ENCODE results near the gene CINP. TPM values are rescaled to one million over a fixed set of nuclear protein-coding genes. Genes with fewer than 3 reads are reported as not detected.

CINP gene
- total RNA-seq, 1 experiment from 2014 or later, result 54.6 TPM

GRCh38 chr14:102392506-102392905 lies 29.8 kb upstream of the CINP start:
- no peak overlapping the region for H2AFZ ChIP-seq
- no peaks in the 10 kb centered on the region for H4K20me1 ChIP-seq (ENCODE audit: insufficient read depth)
- POLR2A ChIA-PET (ENCODE audit: unreplicated experiment), result interaction anchor here (0.6 kb wide), 1 partner anchor 1136 kb away, joined by 5 read pairs; the partner anchor contains the start of gene TRMT61A
- TF ChIP-seq EZH2 (IDR thresholded peaks at IDR 0.05; ENCODE audit: low read depth), result no peak
- TF ChIP-seq CTCF (conservative IDR thresholded peaks at IDR 0.05), result no peak
- CTCF ChIA-PET, result interaction anchor here (0.5 kb wide), 1 partner anchor 68 kb away, joined by 4 read pairs; no protein-coding TSS in a partner anchor
- no peaks in the 10 kb centered on the region for H3K27me3 ChIP-seq (ENCODE audit: insufficient read depth, low read depth)
- BruUV-seq (replicated peaks), result no TSS peak
- H3K9me3 ChIP-seq (ENCODE audit: insufficient read depth, low read depth), result 0 out of 2 replicates have a peak, but pooled peaks cover 4% of the 10 kb centered on the region
- H3K27ac ChIP-seq, result no peak overlapping the region
- intact Hi-C loops (cut with micrococcal nuclease; ENCODE audit: unreplicated experiment), result no loop called here
- peaks cover 11% of the 10 kb centered on the region for H3K4me1 ChIP-seq (replicated peaks; ENCODE audit: insufficient read depth)
- DNase-seq, result no peak
- H3K9me2 ChIP-seq (ENCODE audit: insufficient read depth), result no peaks in the 10 kb centered on the region
- H3K4me2 ChIP-seq, result no peak overlapping the region
- H3F3A ChIP-seq (ENCODE audit: insufficient read depth, low read depth), result peaks cover 3% of the 10 kb centered on the region; the same call in 1 of the 2 replicates
- peaks cover 14% of the 10 kb centered on the region for H3K36me3 ChIP-seq (ENCODE audit: low read depth)
- H3K79me2 ChIP-seq (ENCODE audit: low read depth), result no peaks in the 10 kb centered on the region
- no peak overlapping the region for H3K4me3 ChIP-seq

- Histone ChIP-seq H3K4me1 (replicated peaks; ENCODE audit: insufficient read depth) (peaks cover 11% of the 10 kb centered on the region), H3K9me2 (ENCODE audit: insufficient read depth) (no peaks in the 10 kb centered on the region), H2AFZ (no peak overlapping the region), H4K20me1 (ENCODE audit: insufficient read depth) (no peaks in the 10 kb centered on the region), H3K4me2 (0 out of 2 replicates have a peak overlapping the region, but pooled peaks have one; percentile 0), H3K27ac (peak overlapping the region; percentile 61), H3K9me3 (ENCODE audit: insufficient read depth, low read depth) (no peaks in the 10 kb centered on the region), H3K4me3 (no peak overlapping the region), H3K79me2 (ENCODE audit: low read depth) (no peaks in the 10 kb centered on the region), H3K27me3 (ENCODE audit: insufficient read depth, low read depth) (no peaks in the 10 kb centered on the region), H3K36me3 (ENCODE audit: low read depth) (0 out of 2 replicates have a peak, but pooled peaks cover 4% of the 10 kb centered on the region), H3F3A (ENCODE audit: insufficient read depth, low read depth) (peaks cover 3% of the 10 kb centered on the region; the same call in 1 of the 2 replicates)
- no TSS peak for BruUV-seq (replicated peaks)
- no peak for TF ChIP-seq CTCF (conservative IDR thresholded peaks at IDR 0.05)
- TF ChIP-seq EZH2 (IDR thresholded peaks at IDR 0.05; ENCODE audit: low read depth), result no peak
- DNase-seq, result peak in 1 of 2 experiments; percentile 56
- ChIA-PET CTCF (no interaction called here), POLR2A (ENCODE audit: unreplicated experiment) (no interaction called here)
- intact Hi-C loops (cut with micrococcal nuclease; ENCODE audit: unreplicated experiment), result no loop called here
Observed at GRCh38 chr14:102390064-102390855, 27.6 kb upstream of the CINP start.

- H3K27ac ChIP-seq, result peak overlapping the region; percentile 61; the same call in 1 of the 2 replicates
- peaks cover 3% of the 10 kb centered on the region; the same call in 1 of the 2 replicates for H3F3A ChIP-seq (ENCODE audit: insufficient read depth, low read depth)
- H3K4me2 ChIP-seq, result no peak overlapping the region
- H4K20me1 ChIP-seq (ENCODE audit: insufficient read depth), result no peaks in the 10 kb centered on the region
- H3K9me3 ChIP-seq (ENCODE audit: insufficient read depth, low read depth), result no peaks in the 10 kb centered on the region
- 0 out of 2 replicates have a peak, but pooled peaks cover 4% of the 10 kb centered on the region for H3K36me3 ChIP-seq (ENCODE audit: low read depth)
- DNase-seq, result no peak
- no peaks in the 10 kb centered on the region for H3K27me3 ChIP-seq (ENCODE audit: insufficient read depth, low read depth)
- H3K4me3 ChIP-seq, result no peak overlapping the region
- intact Hi-C loops (cut with micrococcal nuclease; ENCODE audit: unreplicated experiment), result no loop called here
- no peak overlapping the region for H2AFZ ChIP-seq
- TF ChIP-seq CTCF (conservative IDR thresholded peaks at IDR 0.05), result no peak
- TF ChIP-seq EZH2 (IDR thresholded peaks at IDR 0.05; ENCODE audit: low read depth), result no peak
- ChIA-PET POLR2A (ENCODE audit: unreplicated experiment) (no interaction called here), CTCF (interaction anchor here (0.6 to 0.7 kb wide), 2 partner anchors 391 to 833 kb away, joined by 3 to 7 read pairs; no protein-coding TSS in a partner anchor)
- no peaks in the 10 kb centered on the region for H3K79me2 ChIP-seq (ENCODE audit: low read depth)
- H3K9me2 ChIP-seq (ENCODE audit: insufficient read depth), result no peaks in the 10 kb centered on the region
- no TSS peak for BruUV-seq (replicated peaks)
- H3K4me1 ChIP-seq (replicated peaks; ENCODE audit: insufficient read depth), result peaks cover 11% of the 10 kb centered on the region
Observed at GRCh38 chr14:102389246-102389645, 26.6 kb upstream of the CINP start.

Data from PC-9 (cell line).